K562 (cell line): ENCODE results near the gene DYNC1H1. TPM values are rescaled to one million over a fixed set of nuclear protein-coding genes. Genes with fewer than 3 reads are reported as not detected.

Source experiments
- BHLHE40 ChIP-seq: IDR thresholded peaks from 2 replicates; pipeline ENCODE4 v1.6.1; 2011; ENCODE audit warnings: low read length, improper control_type of control experiment
- CXXC5 ChIP-seq: fragments of 250-450 bp; sonication (Bioruptor Pico); IDR thresholded peaks from 2 replicates; pipeline ENCODE4 v1.8.0; 2022; ENCODE audit warnings: inconsistent platforms, mild to moderate bottlenecking, moderate library complexity
- FOSL1 ChIP-seq: fragments of 200-800 bp; sonication (Bioruptor generic); conservative IDR thresholded peaks from 2 replicates; pipeline ENCODE4 v1.6.1; 2016; ENCODE audit warnings: missing genetic modification characterization, missing compliant biosample characterization
- FOXJ2 ChIP-seq: fragments of 200-800 bp; sonication (Bioruptor generic); IDR thresholded peaks from 2 replicates; pipeline ENCODE4 v1.6.1; 2016; ENCODE audit warnings: missing genetic modification characterization, missing compliant biosample characterization
- HMGN3 ChIP-seq: IDR thresholded peaks from 2 replicates; pipeline ENCODE4 v1.6.1; 2011; ENCODE audit warnings: borderline replicate concordance, low read depth, mild to moderate bottlenecking, mixed read lengths, low read length; ENCODE audit not compliant: insufficient read length; ENCODE audit errors: extremely low read depth
- IFI16 ChIP-seq: fragments of 250-450 bp; sonication (Bioruptor Pico); IDR thresholded peaks from 2 replicates; pipeline ENCODE4 v2.1.2; 2022; ENCODE audit warnings: mild to moderate bottlenecking, inconsistent platforms
- JUN ChIP-seq, 2 experiments: sonication (generic) in 1 of 2; formaldehyde crosslinking in 1 of 2; IDR thresholded peaks; 2 replicates each; pipeline versions ENCODE4 v1.6.1 to v1.8.0; 2012 to 2022; ENCODE audit warnings: borderline replicate concordance in 2 of 2, mild to moderate bottlenecking in 2 of 2, improper control_type of control experiment in 1 of 2, low read depth in 1 of 2, low read length in 1 of 2, missing genetic modification reagents in 1 of 2
- MIER1 ChIP-seq: fragments of 450-650 bp; IDR thresholded peaks from 2 replicates; pipeline ENCODE4 v1.6.1; 2016; ENCODE audit warnings: antibody characterized with exemption, mild to moderate bottlenecking, low read depth
- NFYB ChIP-seq: IDR thresholded peaks from 2 replicates; pipeline ENCODE4 v1.6.1; 2011; ENCODE audit warnings: mild to moderate bottlenecking, moderate library complexity; ENCODE audit not compliant: insufficient read length; ENCODE audit errors: extremely low read depth
- RBM14 ChIP-seq: fragments of 200-400 bp; formaldehyde crosslinking; IDR thresholded peaks from 2 replicates; pipeline ENCODE4 v1.6.1; 2018; ENCODE audit warnings: low read depth, mild to moderate bottlenecking, low read length, moderate library complexity, borderline replicate concordance; ENCODE audit not compliant: insufficient read depth
- SRSF9 ChIP-seq: fragments of 200-400 bp; formaldehyde crosslinking; IDR thresholded peaks from 2 replicates; pipeline ENCODE4 v1.6.1; 2017; ENCODE audit warnings: low read depth, low read length, borderline replicate concordance
- TCF7L2 ChIP-seq: fragments of 150-350 bp; IDR thresholded peaks from 2 replicates; pipeline ENCODE4 v1.6.1; 2016; ENCODE audit warnings: low read depth, mild to moderate bottlenecking, low read length, moderate library complexity
- XRCC3 ChIP-seq: fragments of 450-650 bp; IDR thresholded peaks from 2 replicates; pipeline ENCODE4 v1.6.1; 2017; ENCODE audit warnings: mild to moderate bottlenecking, moderate library complexity
- ZEB2 ChIP-seq: fragments of 450-650 bp; IDR thresholded peaks from 2 replicates; pipeline ENCODE4 v1.6.1; 2016
- ZNF197 ChIP-seq: fragments of 200-800 bp; sonication (Bioruptor generic); IDR thresholded peaks from 2 replicates; pipeline ENCODE4 v1.6.1; 2016; ENCODE audit warnings: low read depth, missing genetic modification characterization, missing compliant biosample characterization
- ZNF57 ChIP-seq: fragments of 450-650 bp; formaldehyde crosslinking; IDR thresholded peaks from 2 replicates; pipeline ENCODE4 v1.4.0; 2020; ENCODE audit warnings: mild to moderate bottlenecking, moderate library complexity
- ZSCAN32 ChIP-seq: fragments of 450-650 bp; formaldehyde crosslinking; IDR thresholded peaks from 2 replicates; pipeline ENCODE4 v1.4.0; 2020; ENCODE audit warnings: mild to moderate bottlenecking, moderate library complexity
- polyA plus RNA-seq, 8 experiments: library from polyadenylated mRNA; depleted of rRNA in 4 of 8; stranded (reverse) in 5 of 8; unstranded in 3 of 8; fragments of >200 nt; fragmentation: Nextera tagmentation in 2 of 8; fragmentation: Illumina TruSeq in 1 of 8; extraction: Ambion mirVana in 2 of 8; extraction: Trizol in 1 of 8; gene quantifications; 2 replicates each; pipeline versions ENCODE4 v1.2.1 to v1.2.3, GENCODE V29; 2011 to 2014; ENCODE audit warnings: inconsistent platforms in 1 of 8, missing spikeins in 1 of 8
- total RNA-seq, 7 experiments: library from RNA; depleted of rRNA in 6 of 7; stranded (reverse); fragments of >200 nt in 6 of 7; fragmentation: Illumina TruSeq in 2 of 7; extraction: Trizol in 2 of 7; gene quantifications; 2 replicates each; pipeline versions ENCODE4 v1.2.1 to v1.2.3, GENCODE V29; 2011 to 2021; ENCODE audit warnings: low replicate concordance in 1 of 7
- TF ChIP-seq, protein P1 (sequence below): fragments of 450-650 bp; formaldehyde crosslinking; conservative IDR thresholded peaks from 2 replicates; pipeline ENCODE4 v1.4.0; 2022; ENCODE audit warnings: mild to moderate bottlenecking, missing genetic modification characterization
- TF ChIP-seq, protein P2 (sequence below), 2 experiments: IDR thresholded peaks; 2 replicates each; pipeline ENCODE4 v1.6.1; 2011; ENCODE audit warnings: borderline replicate concordance in 1 of 2, control low read depth in 1 of 2, low read depth in 1 of 2, low read length in 1 of 2, mild to moderate bottlenecking in 1 of 2, mixed read lengths in 1 of 2, moderate library complexity in 1 of 2; ENCODE audit not compliant: insufficient read depth in 1 of 2, insufficient read length in 1 of 2, poor library complexity in 1 of 2, severe bottlenecking in 1 of 2; ENCODE audit errors: extremely low read depth in 1 of 2
- TF ChIP-seq, protein P3 (sequence below): sonication (generic); IDR thresholded peaks from 2 replicates; pipeline ENCODE4 v1.6.1; 2016
- TF ChIP-seq, protein P4 (sequence below): fragments of 200-400 bp; formaldehyde crosslinking; IDR thresholded peaks from 2 replicates; pipeline ENCODE4 v1.6.1; 2017; ENCODE audit warnings: mild to moderate bottlenecking, low read depth, low read length, moderate library complexity

The DYNC1H1 gene
- total and polyA plus RNA-seq, 9 of the 15 experiments (the other 6 are each of a cell fraction or from before 2014, with no cell fraction given), result 31.9 to 335 (median 115) TPM

DNA sequence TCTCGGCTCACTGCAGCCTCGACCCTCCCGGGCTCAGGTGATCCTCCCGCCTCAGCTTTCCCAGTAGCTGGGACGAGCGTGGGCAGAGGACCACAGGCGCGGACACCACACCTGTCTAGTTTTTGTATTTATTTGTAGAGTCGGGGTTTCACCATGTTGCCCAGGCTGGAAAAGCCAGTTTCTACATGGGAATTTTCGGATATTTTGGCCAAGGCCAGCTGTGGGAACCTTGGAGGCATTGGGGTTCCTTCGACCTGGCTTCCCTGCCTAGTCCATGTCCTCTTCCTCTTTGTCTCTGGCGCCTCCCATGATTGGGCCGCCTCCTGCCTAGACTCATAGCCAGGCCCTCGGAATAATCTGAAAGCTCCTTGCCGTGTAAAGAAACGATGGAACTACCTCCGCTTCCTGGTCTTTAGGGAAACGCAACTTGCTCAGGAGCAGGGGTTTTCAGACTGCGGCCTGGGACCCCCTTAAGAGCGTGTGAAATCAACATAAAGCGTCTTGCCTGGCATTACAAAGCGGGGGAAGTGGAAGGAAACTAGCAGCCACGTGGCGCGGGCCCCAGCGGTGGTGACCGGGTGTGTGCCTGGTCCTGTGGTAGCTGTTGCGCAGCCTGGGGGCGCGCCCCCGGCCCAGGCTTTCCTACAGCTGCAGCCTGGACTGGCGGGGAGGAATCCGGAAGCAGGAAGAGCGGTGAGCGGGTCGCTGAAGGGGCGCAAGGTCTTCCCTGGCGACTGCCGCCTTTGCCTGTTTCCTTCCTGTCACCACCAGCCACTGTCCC is 123.8 kb downstream of the DYNC1H1 start (continued):
- TF ChIP-seq, protein P1, sequence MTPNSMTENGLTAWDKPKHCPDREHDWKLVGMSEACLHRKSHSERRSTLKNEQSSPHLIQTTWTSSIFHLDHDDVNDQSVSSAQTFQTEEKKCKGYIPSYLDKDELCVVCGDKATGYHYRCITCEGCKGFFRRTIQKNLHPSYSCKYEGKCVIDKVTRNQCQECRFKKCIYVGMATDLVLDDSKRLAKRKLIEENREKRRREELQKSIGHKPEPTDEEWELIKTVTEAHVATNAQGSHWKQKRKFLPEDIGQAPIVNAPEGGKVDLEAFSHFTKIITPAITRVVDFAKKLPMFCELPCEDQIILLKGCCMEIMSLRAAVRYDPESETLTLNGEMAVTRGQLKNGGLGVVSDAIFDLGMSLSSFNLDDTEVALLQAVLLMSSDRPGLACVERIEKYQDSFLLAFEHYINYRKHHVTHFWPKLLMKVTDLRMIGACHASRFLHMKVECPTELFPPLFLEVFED (CRISPR knock-in tag), result no peak
- TF ChIP-seq, protein P2, sequence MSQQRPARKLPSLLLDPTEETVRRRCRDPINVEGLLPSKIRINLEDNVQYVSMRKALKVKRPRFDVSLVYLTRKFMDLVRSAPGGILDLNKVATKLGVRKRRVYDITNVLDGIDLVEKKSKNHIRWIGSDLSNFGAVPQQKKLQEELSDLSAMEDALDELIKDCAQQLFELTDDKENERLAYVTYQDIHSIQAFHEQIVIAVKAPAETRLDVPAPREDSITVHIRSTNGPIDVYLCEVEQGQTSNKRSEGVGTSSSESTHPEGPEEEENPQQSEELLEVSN (IDR thresholded peaks at IDR 0.05; ENCODE audit: borderline replicate concordance in 1 of 2, extremely low read depth in 1 of 2, insufficient read depth in 1 of 2, insufficient read length in 1 of 2, low read depth in 1 of 2, low read length in 1 of 2, poor library complexity in 1 of 2, severe bottlenecking in 1 of 2), result peak; percentile 89 to 91
- peak; percentile 41 for TF ChIP-seq CXXC5 (CRISPR knock-in tag)
- no peak for TF ChIP-seq BHLHE40
- no peak for TF ChIP-seq ZNF197
- no peak for TF ChIP-seq JUN (IDR thresholded peaks at IDR 0.05; ENCODE audit: borderline replicate concordance, low read depth, low read length)
- TF ChIP-seq JUN (CRISPR knock-in tag; IDR thresholded peaks at IDR 0.05; ENCODE audit: borderline replicate concordance), result peak; percentile 76; the same call in 1 of the 2 replicates
- no peak for TF ChIP-seq TCF7L2
- no peak for TF ChIP-seq NFYB
- no peak for TF ChIP-seq ZNF57 (CRISPR knock-in tag)
- TF ChIP-seq ZEB2, result no peak
- TF ChIP-seq XRCC3, result no peak
- no peak for TF ChIP-seq RBM14
- TF ChIP-seq SRSF9, result no peak
- TF ChIP-seq MIER1, result no peak
- peak; percentile 37 for TF ChIP-seq HMGN3
- peak; percentile 32; the same call in 1 of the 2 replicates for TF ChIP-seq FOXJ2 (tag)
- TF ChIP-seq, protein P3, sequence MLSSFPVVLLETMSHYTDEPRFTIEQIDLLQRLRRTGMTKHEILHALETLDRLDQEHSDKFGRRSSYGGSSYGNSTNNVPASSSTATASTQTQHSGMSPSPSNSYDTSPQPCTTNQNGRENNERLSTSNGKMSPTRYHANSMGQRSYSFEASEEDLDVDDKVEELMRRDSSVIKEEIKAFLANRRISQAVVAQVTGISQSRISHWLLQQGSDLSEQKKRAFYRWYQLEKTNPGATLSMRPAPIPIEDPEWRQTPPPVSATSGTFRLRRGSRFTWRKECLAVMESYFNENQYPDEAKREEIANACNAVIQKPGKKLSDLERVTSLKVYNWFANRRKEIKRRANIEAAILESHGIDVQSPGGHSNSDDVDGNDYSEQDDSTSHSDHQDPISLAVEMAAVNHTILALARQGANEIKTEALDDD, result no peak
- no peak for TF ChIP-seq FOSL1 (tag)
- TF ChIP-seq, protein P4, sequence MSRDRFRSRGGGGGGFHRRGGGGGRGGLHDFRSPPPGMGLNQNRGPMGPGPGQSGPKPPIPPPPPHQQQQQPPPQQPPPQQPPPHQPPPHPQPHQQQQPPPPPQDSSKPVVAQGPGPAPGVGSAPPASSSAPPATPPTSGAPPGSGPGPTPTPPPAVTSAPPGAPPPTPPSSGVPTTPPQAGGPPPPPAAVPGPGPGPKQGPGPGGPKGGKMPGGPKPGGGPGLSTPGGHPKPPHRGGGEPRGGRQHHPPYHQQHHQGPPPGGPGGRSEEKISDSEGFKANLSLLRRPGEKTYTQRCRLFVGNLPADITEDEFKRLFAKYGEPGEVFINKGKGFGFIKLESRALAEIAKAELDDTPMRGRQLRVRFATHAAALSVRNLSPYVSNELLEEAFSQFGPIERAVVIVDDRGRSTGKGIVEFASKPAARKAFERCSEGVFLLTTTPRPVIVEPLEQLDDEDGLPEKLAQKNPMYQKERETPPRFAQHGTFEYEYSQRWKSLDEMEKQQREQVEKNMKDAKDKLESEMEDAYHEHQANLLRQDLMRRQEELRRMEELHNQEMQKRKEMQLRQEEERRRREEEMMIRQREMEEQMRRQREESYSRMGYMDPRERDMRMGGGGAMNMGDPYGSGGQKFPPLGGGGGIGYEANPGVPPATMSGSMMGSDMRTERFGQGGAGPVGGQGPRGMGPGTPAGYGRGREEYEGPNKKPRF, result no peak
- no peak for TF ChIP-seq IFI16 (CRISPR knock-in tag)
- no peak for TF ChIP-seq ZSCAN32 (CRISPR knock-in tag)
